Right lobe of liver (tissue), 4 donors: ENCODE measurements around the gene SH3RF1.

Source experiments
- POLR2A ChIP-seq: fragments of 450-650 bp; IDR thresholded peaks from one replicate; pipeline ENCODE4 v1.6.1; 2017; ENCODE audit warnings: antibody characterized with exemption, mild to moderate bottlenecking
- TF ChIP-seq, protein P1 (sequence below), 4 donors: fragments of 200-600 bp in 3 of 4; fragments of 450-650 bp in 1 of 4; IDR thresholded peaks; one replicate each; pipeline versions ENCODE4 v1.5.1 to v1.8.0; 2016 to 2022; ENCODE audit warnings: antibody characterized with exemption in 4 of 4, mild to moderate bottlenecking in 2 of 4
- donor health status: DM: no; HTN: no; CAD: no.
- donor health status: DM: no; HTN: no; CAD: no.
- donor health status: DM: no; HTN: yes; CAD: no.

DNA sequence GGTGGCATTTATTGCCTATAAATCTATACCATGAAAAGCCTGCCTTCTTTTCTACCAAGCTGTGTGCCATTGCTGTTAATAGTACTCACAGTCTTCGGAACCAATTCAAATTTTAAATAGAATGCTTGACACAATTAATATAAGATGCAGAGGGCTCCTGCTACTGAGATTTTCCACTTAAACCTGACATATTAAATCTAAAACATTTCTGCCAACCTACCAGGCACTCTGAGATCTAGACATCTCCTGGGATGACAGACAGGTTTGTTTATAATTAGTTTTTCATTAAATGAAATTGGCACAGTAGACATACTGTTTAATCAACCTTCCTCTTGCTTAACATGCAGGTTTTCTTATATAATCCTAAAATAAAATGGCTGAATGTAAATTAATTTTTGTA, 143.4 kb downstream of the SH3RF1 start:
- TF ChIP-seq POLR2A: no peak
- TF ChIP-seq, protein P1, sequence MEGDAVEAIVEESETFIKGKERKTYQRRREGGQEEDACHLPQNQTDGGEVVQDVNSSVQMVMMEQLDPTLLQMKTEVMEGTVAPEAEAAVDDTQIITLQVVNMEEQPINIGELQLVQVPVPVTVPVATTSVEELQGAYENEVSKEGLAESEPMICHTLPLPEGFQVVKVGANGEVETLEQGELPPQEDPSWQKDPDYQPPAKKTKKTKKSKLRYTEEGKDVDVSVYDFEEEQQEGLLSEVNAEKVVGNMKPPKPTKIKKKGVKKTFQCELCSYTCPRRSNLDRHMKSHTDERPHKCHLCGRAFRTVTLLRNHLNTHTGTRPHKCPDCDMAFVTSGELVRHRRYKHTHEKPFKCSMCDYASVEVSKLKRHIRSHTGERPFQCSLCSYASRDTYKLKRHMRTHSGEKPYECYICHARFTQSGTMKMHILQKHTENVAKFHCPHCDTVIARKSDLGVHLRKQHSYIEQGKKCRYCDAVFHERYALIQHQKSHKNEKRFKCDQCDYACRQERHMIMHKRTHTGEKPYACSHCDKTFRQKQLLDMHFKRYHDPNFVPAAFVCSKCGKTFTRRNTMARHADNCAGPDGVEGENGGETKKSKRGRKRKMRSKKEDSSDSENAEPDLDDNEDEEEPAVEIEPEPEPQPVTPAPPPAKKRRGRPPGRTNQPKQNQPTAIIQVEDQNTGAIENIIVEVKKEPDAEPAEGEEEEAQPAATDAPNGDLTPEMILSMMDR (IDR thresholded peaks at IDR 0.05): no peak
